Body of pancreas (tissue), 4 donors: ENCODE measurements around the gene KLHL11.

Experiments
- POLR2A ChIP-seq, 3 donors: fragments of 450-650 bp; IDR thresholded peaks; one replicate each; pipeline ENCODE4 v1.6.1; 2016; ENCODE audit warnings: antibody characterized with exemption in 3 of 3, mild to moderate bottlenecking in 2 of 3
- TF ChIP-seq, protein P1 (sequence below), 7 experiments: fragments of 450-650 bp in 4 of 7; fragments of 200-600 bp in 3 of 7; sonication (generic) in 3 of 7; IDR thresholded peaks; one replicate each; pipeline ENCODE4 v1.5.1; 2016 to 2019; ENCODE audit warnings: antibody characterized with exemption in 7 of 7

DNA sequence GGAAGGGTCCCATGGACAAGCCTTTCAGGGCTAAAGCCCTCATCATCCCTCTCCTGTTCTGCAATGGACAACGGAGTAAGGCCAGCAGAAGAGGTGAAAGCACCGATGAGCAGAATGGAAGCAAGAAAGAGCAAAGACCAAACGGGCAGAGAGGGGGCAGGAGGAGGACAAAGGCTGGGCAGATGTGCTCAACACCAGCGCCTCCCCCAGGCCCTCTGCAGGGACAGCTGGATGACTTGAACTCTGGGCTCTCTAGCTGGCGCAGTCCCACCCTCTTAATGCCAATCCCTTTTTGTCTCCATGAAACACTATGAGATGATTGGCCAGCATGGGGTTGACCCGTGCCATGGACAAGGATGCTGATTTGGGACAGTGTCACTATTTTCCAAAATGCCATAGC, 31.5 kb upstream of the KLHL11 start:
- TF ChIP-seq, protein P1, sequence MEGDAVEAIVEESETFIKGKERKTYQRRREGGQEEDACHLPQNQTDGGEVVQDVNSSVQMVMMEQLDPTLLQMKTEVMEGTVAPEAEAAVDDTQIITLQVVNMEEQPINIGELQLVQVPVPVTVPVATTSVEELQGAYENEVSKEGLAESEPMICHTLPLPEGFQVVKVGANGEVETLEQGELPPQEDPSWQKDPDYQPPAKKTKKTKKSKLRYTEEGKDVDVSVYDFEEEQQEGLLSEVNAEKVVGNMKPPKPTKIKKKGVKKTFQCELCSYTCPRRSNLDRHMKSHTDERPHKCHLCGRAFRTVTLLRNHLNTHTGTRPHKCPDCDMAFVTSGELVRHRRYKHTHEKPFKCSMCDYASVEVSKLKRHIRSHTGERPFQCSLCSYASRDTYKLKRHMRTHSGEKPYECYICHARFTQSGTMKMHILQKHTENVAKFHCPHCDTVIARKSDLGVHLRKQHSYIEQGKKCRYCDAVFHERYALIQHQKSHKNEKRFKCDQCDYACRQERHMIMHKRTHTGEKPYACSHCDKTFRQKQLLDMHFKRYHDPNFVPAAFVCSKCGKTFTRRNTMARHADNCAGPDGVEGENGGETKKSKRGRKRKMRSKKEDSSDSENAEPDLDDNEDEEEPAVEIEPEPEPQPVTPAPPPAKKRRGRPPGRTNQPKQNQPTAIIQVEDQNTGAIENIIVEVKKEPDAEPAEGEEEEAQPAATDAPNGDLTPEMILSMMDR (IDR thresholded peaks at IDR 0.05): no peak
- TF ChIP-seq POLR2A (IDR thresholded peaks at IDR 0.05): no peak
